Measurements from ENCODE around the gene MICALL2.

DNA sequence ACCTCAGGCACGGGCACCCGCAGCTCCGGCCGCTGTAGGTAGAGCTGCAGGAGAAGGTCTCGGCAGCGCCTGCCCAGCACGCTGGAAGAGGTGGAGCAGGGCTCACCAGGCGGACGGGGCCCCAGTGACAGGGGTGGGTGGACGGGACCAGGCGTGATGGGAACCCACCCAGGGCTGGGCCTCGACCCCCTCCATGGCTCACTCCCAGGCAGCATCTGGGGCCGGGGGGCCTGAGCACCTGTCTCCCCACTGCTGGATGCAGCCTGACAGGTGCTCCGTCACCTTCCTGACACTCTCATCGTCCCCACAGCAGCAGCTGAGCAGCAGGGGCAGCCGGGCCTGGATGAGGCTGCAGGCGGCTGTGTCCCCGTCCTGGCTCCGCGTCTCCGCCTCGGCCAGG, 16.7 kb upstream of the MICALL2 start:
- TF ChIP-seq, protein P1, sequence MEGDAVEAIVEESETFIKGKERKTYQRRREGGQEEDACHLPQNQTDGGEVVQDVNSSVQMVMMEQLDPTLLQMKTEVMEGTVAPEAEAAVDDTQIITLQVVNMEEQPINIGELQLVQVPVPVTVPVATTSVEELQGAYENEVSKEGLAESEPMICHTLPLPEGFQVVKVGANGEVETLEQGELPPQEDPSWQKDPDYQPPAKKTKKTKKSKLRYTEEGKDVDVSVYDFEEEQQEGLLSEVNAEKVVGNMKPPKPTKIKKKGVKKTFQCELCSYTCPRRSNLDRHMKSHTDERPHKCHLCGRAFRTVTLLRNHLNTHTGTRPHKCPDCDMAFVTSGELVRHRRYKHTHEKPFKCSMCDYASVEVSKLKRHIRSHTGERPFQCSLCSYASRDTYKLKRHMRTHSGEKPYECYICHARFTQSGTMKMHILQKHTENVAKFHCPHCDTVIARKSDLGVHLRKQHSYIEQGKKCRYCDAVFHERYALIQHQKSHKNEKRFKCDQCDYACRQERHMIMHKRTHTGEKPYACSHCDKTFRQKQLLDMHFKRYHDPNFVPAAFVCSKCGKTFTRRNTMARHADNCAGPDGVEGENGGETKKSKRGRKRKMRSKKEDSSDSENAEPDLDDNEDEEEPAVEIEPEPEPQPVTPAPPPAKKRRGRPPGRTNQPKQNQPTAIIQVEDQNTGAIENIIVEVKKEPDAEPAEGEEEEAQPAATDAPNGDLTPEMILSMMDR (IDR thresholded peaks at IDR 0.05; ENCODE audit: insufficient read depth, low read length, poor library complexity, severe bottlenecking): no peak
- TF ChIP-seq EZH2phosphoT487 (conservative IDR thresholded peaks at IDR 0.05; ENCODE audit: low read length): no peak
